Mucosa of rectum (tissue), 2 donors: ENCODE measurements around the gene TAF6.

Experiments used
- H3K27ac ChIP-seq, 2 donors: one replicate each; pipeline ENCODE4 v1.7.0; 2013; ENCODE audit warnings: inconsistent platforms in 2 of 2, low read depth in 2 of 2, low read length in 2 of 2
- H3K27me3 ChIP-seq, 2 donors: one replicate each; pipeline ENCODE4 v1.7.0; 2013; ENCODE audit warnings: low read length in 2 of 2; ENCODE audit not compliant: control insufficient read depth in 2 of 2, insufficient read depth in 2 of 2
- H3K36me3 ChIP-seq, 2 donors: one replicate each; pipeline ENCODE4 v1.7.0; 2013; ENCODE audit warnings: low read length in 2 of 2; ENCODE audit not compliant: control insufficient read depth in 2 of 2, insufficient read depth in 2 of 2
- H3K4me1 ChIP-seq, 2 donors: one replicate each; pipeline ENCODE4 v1.7.0; 2013; ENCODE audit warnings: low read length in 2 of 2, mild to moderate bottlenecking in 1 of 2; ENCODE audit not compliant: control insufficient read depth in 2 of 2, insufficient read depth in 2 of 2
- H3K4me3 ChIP-seq, 2 donors: one replicate each; pipeline ENCODE4 v1.7.0; 2013; ENCODE audit warnings: low read length in 2 of 2
- H3K9ac ChIP-seq, 2 donors: one replicate each; pipeline ENCODE4 v1.7.0; 2013; ENCODE audit warnings: low read length in 2 of 2, low read depth in 1 of 2, mild to moderate bottlenecking in 1 of 2
- H3K9me3 ChIP-seq, 2 donors: one replicate each; pipeline ENCODE4 v1.7.0; 2013; ENCODE audit warnings: low read length in 2 of 2; ENCODE audit not compliant: control insufficient read depth in 2 of 2
- donor health status: healthy.
- donor health status: Normal muscosa, but diverticular disease.

TAF6 gene

DNA sequence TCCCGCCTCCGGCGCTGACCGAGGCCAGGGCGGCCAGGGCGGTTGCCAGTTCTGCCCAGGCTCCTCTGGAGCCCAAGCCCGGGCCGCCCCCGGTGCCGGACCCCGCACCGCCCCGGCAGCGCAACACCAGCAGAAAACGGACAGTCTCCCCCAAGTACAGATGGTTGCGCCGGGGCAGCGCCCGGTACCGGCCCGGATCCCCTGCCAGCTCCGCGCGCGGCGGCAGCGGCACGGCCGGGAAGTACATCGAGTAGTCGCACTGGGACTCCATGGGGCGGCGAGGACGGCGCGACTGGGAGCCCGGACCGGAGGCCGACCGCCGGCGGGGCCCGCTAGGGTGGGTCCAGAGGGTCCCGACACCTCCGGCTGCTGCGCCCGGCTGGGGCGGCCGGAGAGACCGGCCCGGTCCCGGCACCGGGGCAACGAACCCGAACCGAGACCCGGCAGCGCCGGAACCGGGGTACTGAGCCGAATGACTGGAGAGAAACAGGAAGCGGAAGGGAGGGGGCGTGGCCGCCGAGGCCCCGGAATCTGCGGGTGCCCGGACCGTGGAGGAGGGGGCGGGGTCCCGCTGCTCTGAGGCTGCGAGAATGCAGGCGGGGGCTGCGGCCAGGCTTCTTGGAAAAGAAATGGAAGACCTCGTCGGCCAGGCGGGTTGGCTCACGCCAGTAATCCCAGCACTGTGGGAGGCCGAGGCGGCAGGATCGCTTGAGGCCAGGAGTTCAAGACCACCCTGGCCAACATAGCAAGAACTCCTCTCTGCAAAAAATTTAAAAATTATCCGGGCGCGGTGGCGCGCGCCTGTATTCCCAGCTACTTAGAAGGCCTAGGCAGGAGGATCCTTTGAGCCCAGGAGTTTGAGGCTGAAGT lies 39.3 kb upstream of the TAF6 start, which contains the start of gene TRAPPC14:
TSS of gene TRAPPC14 (minus strand) at position 495 of the 870 bp plus-strand sequence. CDS start at position 271, 224 bp downstream.
- Histone ChIP-seq H3K27ac (peak within 1 kb of the TSS; percentile 76 to 84), H3K9me3 (no peaks in the 10 kb centered on the region), H3K27me3 (no peaks in the 10 kb centered on the region), H3K36me3 (peaks cover 15 to 19% of the 10 kb centered on the region in 2 donors), H3K4me1 (peaks cover 55 to 56% of the 10 kb centered on the region in 2 donors), H3K4me3 (peak within 1 kb of the TSS; percentile 83 to 88), H3K9ac (peak within 1 kb of the TSS; percentile 77 to 86)

GRCh38 chr7:100157334-100158228 lies 38.4 kb upstream of the TAF6 start:
- Histone ChIP-seq H3K36me3 (peaks cover 17 to 20% of the 10 kb centered on the region in 2 donors), H3K4me1 (peaks cover 54 to 58% of the 10 kb centered on the region in 2 donors), H3K4me3 (peak overlapping the region; percentile 83 to 88), H3K27me3 (no peaks in the 10 kb centered on the region), H3K27ac (peak overlapping the region; percentile 76 to 84), H3K9ac (peak overlapping the region; percentile 77 to 86), H3K9me3 (no peaks in the 10 kb centered on the region)

GRCh38 chr7:100157069-100157333 lies 37.8 kb upstream of the TAF6 start:
- peak overlapping the region in 1 of 2 donors; percentile 86 for H3K9ac ChIP-seq
- H3K27ac ChIP-seq = peak overlapping the region; percentile 76 to 84
- no peaks in the 10 kb centered on the region for H3K9me3 ChIP-seq
- H3K36me3 ChIP-seq = peaks cover 20% of the 10 kb centered on the region in 2 donors
- H3K4me1 ChIP-seq = peaks cover 58 to 62% of the 10 kb centered on the region in 2 donors
- H3K27me3 ChIP-seq = no peaks in the 10 kb centered on the region
- H3K4me3 ChIP-seq = peak overlapping the region; percentile 83 to 88

GRCh38 chr7:100156331-100157068 lies 37.3 kb upstream of the TAF6 start:
- peak overlapping the region in 1 of 2 donors; percentile 86 for H3K9ac ChIP-seq
- H3K27me3 ChIP-seq = no peaks in the 10 kb centered on the region
- H3K4me1 ChIP-seq = peaks cover 61 to 67% of the 10 kb centered on the region in 2 donors
- H3K9me3 ChIP-seq = no peaks in the 10 kb centered on the region
- H3K27ac ChIP-seq = peak overlapping the region; percentile 76 to 97
- peak overlapping the region; percentile 20 to 88 for H3K4me3 ChIP-seq
- peaks cover 20% of the 10 kb centered on the region in 2 donors for H3K36me3 ChIP-seq

DNA sequence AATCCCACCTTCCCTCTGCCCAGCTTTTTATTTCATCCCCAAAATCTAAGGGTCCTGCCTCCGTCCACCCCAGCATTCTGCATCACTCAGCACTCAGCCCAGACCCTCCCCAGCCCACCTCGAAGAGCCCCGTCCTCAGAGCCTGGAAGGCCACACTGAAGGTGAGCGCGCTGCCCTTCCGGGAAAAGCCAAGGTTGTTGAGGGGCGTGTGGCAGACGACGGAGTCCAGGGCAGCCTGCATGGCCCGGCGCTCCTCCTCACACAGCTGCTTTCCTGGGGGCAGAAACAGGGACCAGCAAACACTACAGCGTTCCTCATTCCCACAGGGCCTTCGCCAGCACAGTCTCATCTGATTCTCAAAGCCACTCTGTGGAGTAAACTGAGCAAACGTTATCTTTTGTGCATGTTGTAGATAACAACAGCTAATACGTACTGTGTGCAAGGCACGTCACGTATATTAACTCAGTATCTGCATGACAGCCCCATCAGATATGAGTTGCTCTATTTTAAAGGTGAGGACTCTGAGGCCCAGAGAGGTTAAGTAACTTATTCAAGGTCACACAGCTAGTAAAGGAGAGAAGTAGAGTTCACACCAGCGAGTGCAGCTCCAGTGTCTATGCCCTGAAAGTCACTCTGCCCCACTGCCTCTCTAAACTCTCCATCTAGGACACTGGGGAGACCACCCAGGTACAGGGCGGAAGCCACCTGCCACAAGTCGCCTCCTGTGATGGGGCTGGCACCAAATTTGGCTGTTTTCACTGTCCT lies 36.6 kb upstream of the TAF6 start:
- Histone ChIP-seq H3K9ac (peak overlapping the region in 1 of 2 donors; percentile 57), H3K9me3 (no peaks in the 10 kb centered on the region), H3K27ac (peak overlapping the region; percentile 96 to 97), H3K36me3 (peaks cover 20% of the 10 kb centered on the region in 2 donors), H3K4me3 (peak overlapping the region; percentile 1 to 35), H3K27me3 (no peaks in the 10 kb centered on the region), H3K4me1 (peaks cover 61 to 68% of the 10 kb centered on the region in 2 donors)

DNA sequence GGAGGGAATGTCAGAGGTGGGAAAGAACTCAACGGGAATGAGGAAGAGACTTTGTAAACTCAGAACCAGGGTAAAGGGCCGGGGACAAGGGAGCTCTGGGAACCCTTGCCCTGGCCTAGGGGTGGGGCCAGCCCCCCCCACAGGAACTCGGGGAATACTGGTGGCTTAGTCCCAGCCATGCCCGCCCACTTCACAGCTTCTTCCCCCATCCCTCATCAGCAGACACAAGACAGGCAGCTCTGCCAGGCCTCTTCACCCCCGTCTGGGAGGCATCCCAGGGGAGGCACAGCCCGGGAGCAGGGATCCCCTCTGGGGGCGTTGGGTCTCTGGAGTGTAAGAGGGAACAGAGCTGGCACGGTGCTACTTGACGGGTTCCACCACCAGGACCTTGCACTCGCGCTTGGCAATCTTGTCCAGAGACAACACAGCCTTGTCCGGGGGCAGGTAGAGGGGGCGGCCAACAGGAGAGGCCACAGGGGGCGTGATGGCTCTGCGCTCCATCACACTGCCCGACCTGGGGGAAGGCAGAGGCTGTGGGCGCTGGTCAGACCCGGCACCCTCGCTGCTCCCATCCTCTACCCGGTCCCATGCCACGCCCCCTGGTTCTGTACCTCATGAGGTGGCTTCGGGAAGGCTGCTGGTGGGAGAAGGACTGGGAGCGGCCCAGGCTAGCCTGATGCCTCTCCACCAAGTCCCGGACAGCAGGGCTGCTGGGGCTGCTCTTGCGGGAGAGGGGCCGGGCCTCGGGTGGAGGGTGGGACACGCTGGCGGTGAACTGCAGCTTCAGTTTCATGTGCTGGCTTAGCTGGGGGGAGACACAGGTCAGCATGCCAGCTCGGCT lies 35.7 kb upstream of the TAF6 start:
- no peaks in the 10 kb centered on the region for H3K27me3 ChIP-seq
- H3K4me3 ChIP-seq = peak overlapping the region in 1 of 2 donors; percentile 35
- H3K9me3 ChIP-seq = no peaks in the 10 kb centered on the region
- H3K27ac ChIP-seq = peak overlapping the region; percentile 96 to 97
- peaks cover 66 to 68% of the 10 kb centered on the region in 2 donors for H3K4me1 ChIP-seq
- peaks cover 20% of the 10 kb centered on the region in 2 donors for H3K36me3 ChIP-seq
- H3K9ac ChIP-seq = peak overlapping the region in 1 of 2 donors; percentile 70

- Histone ChIP-seq H3K9ac (peak overlapping the region; percentile 52 to 70), H3K4me3 (peak overlapping the region; percentile 48 to 54), H3K27me3 (no peaks in the 10 kb centered on the region), H3K27ac (peak overlapping the region; percentile 96 to 97), H3K36me3 (peaks cover 20% of the 10 kb centered on the region in 2 donors), H3K9me3 (no peaks in the 10 kb centered on the region), H3K4me1 (peaks cover 63 to 70% of the 10 kb centered on the region in 2 donors)
Measured at GRCh38 chr7:100153708-100154535, 34.8 kb upstream of the TAF6 start.

DNA sequence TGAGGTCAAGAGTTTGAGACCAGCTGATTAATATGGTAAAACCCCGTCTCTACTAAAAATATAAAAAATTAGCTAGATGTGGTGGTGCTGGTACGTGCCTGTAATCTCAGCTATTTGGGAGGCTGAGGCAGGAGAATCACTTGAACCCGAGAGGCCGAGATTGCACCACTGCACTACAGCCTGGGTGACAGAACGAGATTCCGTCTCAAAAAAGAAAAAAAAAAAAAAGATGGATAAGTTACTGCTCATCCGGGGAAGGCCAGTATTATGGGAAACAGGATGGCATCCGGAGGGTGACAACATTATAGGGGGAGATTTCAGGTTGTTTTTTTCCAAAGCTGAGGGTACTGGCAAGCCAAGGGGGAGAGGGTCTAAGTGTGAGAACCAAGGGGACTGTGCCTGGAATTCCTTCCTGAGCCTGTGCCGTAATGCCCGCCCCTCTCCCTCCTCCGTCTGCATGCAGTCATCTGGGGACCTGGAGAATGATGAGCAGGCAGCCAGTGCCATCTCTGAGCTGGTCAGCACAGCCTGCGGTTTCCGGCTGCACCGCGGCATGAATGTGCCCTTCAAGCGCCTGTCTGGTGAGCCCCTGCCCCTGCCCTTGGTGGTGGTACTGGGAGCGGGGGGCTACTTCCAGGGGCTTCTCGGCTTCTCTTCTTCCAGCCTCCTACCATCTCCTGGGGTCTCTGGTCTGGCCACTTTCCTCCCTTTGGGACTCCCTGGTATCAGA lies 33.9 kb upstream of the TAF6 start:
- Histone ChIP-seq H3K27ac (peak overlapping the region; percentile 96 to 97), H3K9ac (no peak overlapping the region), H3K4me3 (peak overlapping the region in 1 of 2 donors; percentile 13), H3K9me3 (no peaks in the 10 kb centered on the region), H3K36me3 (peaks cover 20% of the 10 kb centered on the region in 2 donors), H3K4me1 (peaks cover 61 to 70% of the 10 kb centered on the region in 2 donors), H3K27me3 (no peaks in the 10 kb centered on the region)
